ENCODE data around the gene RAB20. TPM values are rescaled to one million over a fixed set of nuclear protein-coding genes. Genes with fewer than 3 reads are reported as not detected.

Gene RAB20
- total and polyA plus RNA-seq, 2 of the 8 experiments (the other 6 are each of a cell fraction or from before 2014, with no cell fraction given): 14.8 to 27.9 TPM

DNA sequence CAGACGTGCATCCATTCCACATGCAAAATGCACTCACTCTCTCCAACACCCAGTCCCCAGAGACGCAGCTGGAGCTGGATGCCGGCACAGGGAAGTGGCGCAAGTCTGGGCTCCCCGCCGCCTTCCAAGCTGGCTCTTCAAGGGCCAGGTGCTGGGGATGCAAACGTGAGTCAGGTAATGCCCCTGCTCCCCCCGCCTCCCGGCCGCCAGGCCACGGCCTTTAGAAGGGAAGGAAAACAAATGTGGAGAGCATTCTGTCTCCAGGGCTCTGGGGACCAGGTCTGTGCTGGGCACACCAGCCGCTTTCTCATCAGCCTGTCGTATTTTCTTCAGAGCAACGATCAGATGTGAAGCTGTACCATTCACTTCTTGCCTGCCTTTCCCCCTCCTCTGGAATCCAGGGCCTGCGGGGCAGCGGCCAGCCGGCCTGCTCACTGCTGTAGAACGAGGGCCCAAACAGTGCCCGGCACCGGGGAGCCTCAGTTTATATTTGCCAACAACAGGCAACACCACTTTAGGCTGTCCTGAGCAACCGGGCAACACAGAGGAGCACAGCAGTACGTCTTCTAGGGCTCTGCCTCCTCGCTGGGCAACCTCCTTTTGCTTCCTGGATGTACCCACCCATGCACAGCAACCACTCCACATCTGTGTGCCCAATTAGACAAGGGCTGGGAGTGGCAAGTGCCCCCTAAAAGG is 3.8 kb downstream of the RAB20 start (continued):
- TF ChIP-seq SP2 (IDR thresholded peaks at IDR 0.05; ENCODE audit: low read length) (no peak), TEAD4 (IDR thresholded peaks at IDR 0.05; ENCODE audit: low read depth, low read length) (no peak), RFX5 (IDR thresholded peaks at IDR 0.05; ENCODE audit: borderline replicate concordance, low read depth, low read length) (no peak), SUZ12 (IDR thresholded peaks at IDR 0.05; ENCODE audit: low read length) (no peak), CTBP2 (IDR thresholded peaks at IDR 0.05; ENCODE audit: borderline replicate concordance, insufficient read depth, insufficient read length, low read length) (no peak), KDM4A (IDR thresholded peaks at IDR 0.05; ENCODE audit: low read depth, low read length, severe bottlenecking) (no peak), FOSL1 (IDR thresholded peaks at IDR 0.05; ENCODE audit: insufficient read depth, low read depth, low read length) (no peak)
- TF ChIP-seq, protein P1, sequence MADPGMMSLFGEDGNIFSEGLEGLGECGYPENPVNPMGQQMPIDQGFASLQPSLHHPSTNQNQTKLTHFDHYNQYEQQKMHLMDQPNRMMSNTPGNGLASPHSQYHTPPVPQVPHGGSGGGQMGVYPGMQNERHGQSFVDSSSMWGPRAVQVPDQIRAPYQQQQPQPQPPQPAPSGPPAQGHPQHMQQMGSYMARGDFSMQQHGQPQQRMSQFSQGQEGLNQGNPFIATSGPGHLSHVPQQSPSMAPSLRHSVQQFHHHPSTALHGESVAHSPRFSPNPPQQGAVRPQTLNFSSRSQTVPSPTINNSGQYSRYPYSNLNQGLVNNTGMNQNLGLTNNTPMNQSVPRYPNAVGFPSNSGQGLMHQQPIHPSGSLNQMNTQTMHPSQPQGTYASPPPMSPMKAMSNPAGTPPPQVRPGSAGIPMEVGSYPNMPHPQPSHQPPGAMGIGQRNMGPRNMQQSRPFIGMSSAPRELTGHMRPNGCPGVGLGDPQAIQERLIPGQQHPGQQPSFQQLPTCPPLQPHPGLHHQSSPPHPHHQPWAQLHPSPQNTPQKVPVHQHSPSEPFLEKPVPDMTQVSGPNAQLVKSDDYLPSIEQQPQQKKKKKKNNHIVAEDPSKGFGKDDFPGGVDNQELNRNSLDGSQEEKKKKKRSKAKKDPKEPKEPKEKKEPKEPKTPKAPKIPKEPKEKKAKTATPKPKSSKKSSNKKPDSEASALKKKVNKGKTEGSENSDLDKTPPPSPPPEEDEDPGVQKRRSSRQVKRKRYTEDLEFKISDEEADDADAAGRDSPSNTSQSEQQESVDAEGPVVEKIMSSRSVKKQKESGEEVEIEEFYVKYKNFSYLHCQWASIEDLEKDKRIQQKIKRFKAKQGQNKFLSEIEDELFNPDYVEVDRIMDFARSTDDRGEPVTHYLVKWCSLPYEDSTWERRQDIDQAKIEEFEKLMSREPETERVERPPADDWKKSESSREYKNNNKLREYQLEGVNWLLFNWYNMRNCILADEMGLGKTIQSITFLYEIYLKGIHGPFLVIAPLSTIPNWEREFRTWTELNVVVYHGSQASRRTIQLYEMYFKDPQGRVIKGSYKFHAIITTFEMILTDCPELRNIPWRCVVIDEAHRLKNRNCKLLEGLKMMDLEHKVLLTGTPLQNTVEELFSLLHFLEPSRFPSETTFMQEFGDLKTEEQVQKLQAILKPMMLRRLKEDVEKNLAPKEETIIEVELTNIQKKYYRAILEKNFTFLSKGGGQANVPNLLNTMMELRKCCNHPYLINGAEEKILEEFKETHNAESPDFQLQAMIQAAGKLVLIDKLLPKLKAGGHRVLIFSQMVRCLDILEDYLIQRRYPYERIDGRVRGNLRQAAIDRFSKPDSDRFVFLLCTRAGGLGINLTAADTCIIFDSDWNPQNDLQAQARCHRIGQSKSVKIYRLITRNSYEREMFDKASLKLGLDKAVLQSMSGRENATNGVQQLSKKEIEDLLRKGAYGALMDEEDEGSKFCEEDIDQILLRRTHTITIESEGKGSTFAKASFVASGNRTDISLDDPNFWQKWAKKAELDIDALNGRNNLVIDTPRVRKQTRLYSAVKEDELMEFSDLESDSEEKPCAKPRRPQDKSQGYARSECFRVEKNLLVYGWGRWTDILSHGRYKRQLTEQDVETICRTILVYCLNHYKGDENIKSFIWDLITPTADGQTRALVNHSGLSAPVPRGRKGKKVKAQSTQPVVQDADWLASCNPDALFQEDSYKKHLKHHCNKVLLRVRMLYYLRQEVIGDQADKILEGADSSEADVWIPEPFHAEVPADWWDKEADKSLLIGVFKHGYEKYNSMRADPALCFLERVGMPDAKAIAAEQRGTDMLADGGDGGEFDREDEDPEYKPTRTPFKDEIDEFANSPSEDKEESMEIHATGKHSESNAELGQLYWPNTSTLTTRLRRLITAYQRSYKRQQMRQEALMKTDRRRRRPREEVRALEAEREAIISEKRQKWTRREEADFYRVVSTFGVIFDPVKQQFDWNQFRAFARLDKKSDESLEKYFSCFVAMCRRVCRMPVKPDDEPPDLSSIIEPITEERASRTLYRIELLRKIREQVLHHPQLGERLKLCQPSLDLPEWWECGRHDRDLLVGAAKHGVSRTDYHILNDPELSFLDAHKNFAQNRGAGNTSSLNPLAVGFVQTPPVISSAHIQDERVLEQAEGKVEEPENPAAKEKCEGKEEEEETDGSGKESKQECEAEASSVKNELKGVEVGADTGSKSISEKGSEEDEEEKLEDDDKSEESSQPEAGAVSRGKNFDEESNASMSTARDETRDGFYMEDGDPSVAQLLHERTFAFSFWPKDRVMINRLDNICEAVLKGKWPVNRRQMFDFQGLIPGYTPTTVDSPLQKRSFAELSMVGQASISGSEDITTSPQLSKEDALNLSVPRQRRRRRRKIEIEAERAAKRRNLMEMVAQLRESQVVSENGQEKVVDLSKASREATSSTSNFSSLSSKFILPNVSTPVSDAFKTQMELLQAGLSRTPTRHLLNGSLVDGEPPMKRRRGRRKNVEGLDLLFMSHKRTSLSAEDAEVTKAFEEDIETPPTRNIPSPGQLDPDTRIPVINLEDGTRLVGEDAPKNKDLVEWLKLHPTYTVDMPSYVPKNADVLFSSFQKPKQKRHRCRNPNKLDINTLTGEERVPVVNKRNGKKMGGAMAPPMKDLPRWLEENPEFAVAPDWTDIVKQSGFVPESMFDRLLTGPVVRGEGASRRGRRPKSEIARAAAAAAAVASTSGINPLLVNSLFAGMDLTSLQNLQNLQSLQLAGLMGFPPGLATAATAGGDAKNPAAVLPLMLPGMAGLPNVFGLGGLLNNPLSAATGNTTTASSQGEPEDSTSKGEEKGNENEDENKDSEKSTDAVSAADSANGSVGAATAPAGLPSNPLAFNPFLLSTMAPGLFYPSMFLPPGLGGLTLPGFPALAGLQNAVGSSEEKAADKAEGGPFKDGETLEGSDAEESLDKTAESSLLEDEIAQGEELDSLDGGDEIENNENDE (IDR thresholded peaks at IDR 0.05; ENCODE audit: insufficient replicate concordance, low read length): no peak
